A673 (cell line): ENCODE results near the gene XPA.

Source experiments
- EZH2 ChIP-seq: fragments of 200-600 bp; sonication (generic); IDR thresholded peaks from 2 replicates; pipeline ENCODE4 v1.6.1; 2017; ENCODE audit warnings: borderline replicate concordance, low read depth, mild to moderate bottlenecking, mixed read lengths, antibody characterized with exemption, low read length; ENCODE audit not compliant: poor library complexity, severe bottlenecking
- TF ChIP-seq, protein P1 (sequence below): fragments of 300-800, 200-600 bp; sonication (generic); conservative IDR thresholded peaks from 2 replicates; pipeline ENCODE4 v1.5.1; 2017; ENCODE audit warnings: low read depth, mild to moderate bottlenecking, antibody characterized with exemption, low read length, moderate library complexity, mixed read lengths

DNA sequence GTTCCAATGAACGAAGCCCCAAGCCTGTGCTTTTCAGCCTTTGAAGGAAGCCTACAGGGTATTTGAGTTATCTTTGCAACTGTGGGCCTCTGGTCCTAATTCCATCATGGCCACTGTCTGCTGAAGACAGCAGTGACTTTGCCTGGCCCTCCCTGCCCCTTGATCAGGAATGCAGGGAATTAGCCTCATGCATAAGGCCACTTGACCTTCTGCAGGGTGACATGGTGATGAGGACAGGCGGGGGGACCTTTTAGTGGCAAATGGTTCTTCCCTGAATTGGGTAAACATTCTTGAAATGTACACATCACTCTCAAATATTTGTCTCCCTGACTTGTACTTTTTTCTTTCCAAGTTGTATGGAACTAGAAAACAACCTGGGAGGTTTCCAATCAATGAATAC lies 25.2 kb upstream of the XPA start:
- TF ChIP-seq EZH2: no peak
- TF ChIP-seq, protein P1, sequence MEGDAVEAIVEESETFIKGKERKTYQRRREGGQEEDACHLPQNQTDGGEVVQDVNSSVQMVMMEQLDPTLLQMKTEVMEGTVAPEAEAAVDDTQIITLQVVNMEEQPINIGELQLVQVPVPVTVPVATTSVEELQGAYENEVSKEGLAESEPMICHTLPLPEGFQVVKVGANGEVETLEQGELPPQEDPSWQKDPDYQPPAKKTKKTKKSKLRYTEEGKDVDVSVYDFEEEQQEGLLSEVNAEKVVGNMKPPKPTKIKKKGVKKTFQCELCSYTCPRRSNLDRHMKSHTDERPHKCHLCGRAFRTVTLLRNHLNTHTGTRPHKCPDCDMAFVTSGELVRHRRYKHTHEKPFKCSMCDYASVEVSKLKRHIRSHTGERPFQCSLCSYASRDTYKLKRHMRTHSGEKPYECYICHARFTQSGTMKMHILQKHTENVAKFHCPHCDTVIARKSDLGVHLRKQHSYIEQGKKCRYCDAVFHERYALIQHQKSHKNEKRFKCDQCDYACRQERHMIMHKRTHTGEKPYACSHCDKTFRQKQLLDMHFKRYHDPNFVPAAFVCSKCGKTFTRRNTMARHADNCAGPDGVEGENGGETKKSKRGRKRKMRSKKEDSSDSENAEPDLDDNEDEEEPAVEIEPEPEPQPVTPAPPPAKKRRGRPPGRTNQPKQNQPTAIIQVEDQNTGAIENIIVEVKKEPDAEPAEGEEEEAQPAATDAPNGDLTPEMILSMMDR: no peak
